HUES6 (cell line): ENCODE measurements around the gene PTPRM.

Experiments used
- H3K27ac ChIP-seq: 2 replicates; pipeline ENCODE4 v1.7.0; 2013; ENCODE audit warnings: low read depth, mild to moderate bottlenecking, low read length, inconsistent platforms
- H3K27me3 ChIP-seq: 2 replicates; pipeline ENCODE4 v1.6.1; 2013; ENCODE audit warnings: low read length; ENCODE audit not compliant: control insufficient read depth, insufficient read depth
- H3K36me3 ChIP-seq: 2 replicates; pipeline ENCODE4 v1.6.1; 2013; ENCODE audit warnings: low read length; ENCODE audit not compliant: control insufficient read depth, insufficient read depth
- H3K4me1 ChIP-seq: 2 replicates; pipeline ENCODE4 v1.6.1; 2013; ENCODE audit warnings: low read length; ENCODE audit not compliant: control insufficient read depth, insufficient read depth
- H3K4me3 ChIP-seq: 2 replicates; pipeline ENCODE4 v1.5.1; 2013; ENCODE audit warnings: low read depth, low read length
- H3K9ac ChIP-seq: one replicate; pipeline ENCODE4 v1.6.1; 2013; ENCODE audit warnings: mild to moderate bottlenecking, low read length
- H3K9me3 ChIP-seq: 2 replicates; pipeline ENCODE4 v1.6.1; 2013; ENCODE audit warnings: low read depth, low read length; ENCODE audit not compliant: control insufficient read depth, insufficient read depth

The PTPRM gene

DNA sequence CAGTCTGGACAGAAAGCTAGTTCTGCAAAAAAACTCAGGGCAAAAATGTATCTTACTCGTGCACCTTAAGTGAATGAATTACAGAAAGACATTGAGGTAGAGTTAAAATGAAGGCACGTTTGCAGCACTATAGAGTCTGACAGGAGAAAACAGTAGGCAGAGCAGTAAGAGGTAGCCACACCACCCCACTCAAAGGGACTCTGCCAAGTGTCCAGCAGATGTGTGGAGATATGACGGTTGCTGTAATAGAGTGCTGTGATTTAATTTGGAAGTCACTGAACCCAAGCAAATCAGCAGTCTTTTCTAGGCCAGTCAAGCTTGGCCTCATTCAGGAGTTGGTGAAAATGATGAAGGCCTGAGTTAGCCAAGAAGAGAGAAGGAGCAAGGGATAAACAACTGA is 464.4 kb downstream of the PTPRM start:
- Histone ChIP-seq H3K4me1 (peaks cover 8% of the 10 kb centered on the region; the same call in 1 of the 2 replicates), H3K27ac (no peak overlapping the region), H3K4me3 (no peak overlapping the region), H3K36me3 (no peaks in the 10 kb centered on the region), H3K9me3 (no peaks in the 10 kb centered on the region), H3K9ac (no peak overlapping the region), H3K27me3 (no peaks in the 10 kb centered on the region)

- H3K9me3 ChIP-seq, result no peaks in the 10 kb centered on the region
- H3K36me3 ChIP-seq, result no peaks in the 10 kb centered on the region
- no peak overlapping the region for H3K4me3 ChIP-seq
- H3K4me1 ChIP-seq, result no peaks in the 10 kb centered on the region
- H3K27me3 ChIP-seq, result no peaks in the 10 kb centered on the region
- H3K27ac ChIP-seq, result no peak overlapping the region
- H3K9ac ChIP-seq, result no peak overlapping the region
Measured at GRCh38 chr18:8034674-8035073, 467.6 kb downstream of the PTPRM start.

DNA sequence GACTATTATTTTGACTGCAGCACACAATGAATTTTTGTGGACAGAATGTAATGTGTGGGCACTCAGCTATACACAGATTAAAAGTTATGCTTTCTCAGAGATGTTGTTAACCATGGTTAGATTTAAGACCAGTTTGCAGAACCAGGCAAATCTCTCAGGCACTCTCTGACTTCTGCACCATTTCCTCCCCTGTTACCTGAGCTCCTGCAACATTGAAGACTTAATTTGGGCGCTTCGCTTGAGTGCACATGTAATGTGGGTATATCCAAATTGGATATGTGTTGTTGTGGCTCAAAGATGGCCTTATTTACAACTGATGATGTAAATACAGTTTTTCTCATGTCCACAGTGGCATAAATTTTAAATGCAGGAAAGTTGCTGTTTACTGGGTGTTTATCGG is 469.4 kb downstream of the PTPRM start:
- H3K4me3 ChIP-seq, result no peak overlapping the region
- no peak overlapping the region for H3K9ac ChIP-seq
- H3K4me1 ChIP-seq, result no peaks in the 10 kb centered on the region
- H3K36me3 ChIP-seq, result no peaks in the 10 kb centered on the region
- H3K27ac ChIP-seq, result no peak overlapping the region
- H3K9me3 ChIP-seq, result no peaks in the 10 kb centered on the region
- no peaks in the 10 kb centered on the region for H3K27me3 ChIP-seq

DNA sequence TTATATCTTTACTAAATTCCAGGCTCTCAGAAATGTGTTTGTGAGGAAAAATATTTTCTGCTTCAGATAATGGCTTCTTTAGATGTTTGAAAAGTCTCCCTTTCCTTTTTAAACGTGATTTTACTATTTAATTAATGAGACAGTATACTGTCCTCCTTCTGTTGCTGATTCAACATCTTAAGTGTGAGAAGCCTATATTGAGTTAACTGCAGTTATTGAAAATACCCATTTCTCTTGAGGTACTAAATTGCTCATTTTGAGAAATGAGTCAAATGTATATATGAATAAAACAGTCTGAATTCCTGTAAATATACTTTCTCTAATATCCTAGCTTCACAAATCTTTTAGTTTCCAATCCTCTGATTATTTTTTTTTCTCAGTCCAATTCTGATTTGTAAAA is 470.2 kb downstream of the PTPRM start:
- H3K9me3 ChIP-seq, result no peaks in the 10 kb centered on the region
- no peaks in the 10 kb centered on the region for H3K27me3 ChIP-seq
- no peak overlapping the region for H3K27ac ChIP-seq
- no peak overlapping the region for H3K4me3 ChIP-seq
- no peak overlapping the region for H3K9ac ChIP-seq
- H3K36me3 ChIP-seq, result no peaks in the 10 kb centered on the region
- H3K4me1 ChIP-seq, result no peaks in the 10 kb centered on the region

DNA sequence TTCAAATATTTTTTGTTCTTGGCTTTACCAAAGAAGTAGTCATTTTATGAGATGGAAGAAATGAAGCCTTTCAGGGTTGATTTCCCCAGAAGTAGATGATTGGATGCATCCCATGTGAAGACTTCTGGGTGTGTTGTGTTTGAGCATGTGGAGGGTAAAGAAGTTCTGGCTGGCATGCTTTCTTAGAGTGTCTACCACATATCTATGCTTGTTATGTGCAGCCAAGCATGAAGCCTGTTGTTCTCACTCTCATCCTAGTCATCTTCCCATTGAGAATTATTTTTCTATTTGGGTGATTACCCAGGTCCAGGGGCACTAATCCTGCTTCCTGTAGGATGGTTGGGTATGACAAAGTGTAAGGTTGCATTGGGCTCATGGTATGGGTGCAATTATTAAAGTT is 472.9 kb downstream of the PTPRM start:
- Histone ChIP-seq H3K4me3 (no peak overlapping the region), H3K9me3 (no peaks in the 10 kb centered on the region), H3K4me1 (no peaks in the 10 kb centered on the region)

DNA sequence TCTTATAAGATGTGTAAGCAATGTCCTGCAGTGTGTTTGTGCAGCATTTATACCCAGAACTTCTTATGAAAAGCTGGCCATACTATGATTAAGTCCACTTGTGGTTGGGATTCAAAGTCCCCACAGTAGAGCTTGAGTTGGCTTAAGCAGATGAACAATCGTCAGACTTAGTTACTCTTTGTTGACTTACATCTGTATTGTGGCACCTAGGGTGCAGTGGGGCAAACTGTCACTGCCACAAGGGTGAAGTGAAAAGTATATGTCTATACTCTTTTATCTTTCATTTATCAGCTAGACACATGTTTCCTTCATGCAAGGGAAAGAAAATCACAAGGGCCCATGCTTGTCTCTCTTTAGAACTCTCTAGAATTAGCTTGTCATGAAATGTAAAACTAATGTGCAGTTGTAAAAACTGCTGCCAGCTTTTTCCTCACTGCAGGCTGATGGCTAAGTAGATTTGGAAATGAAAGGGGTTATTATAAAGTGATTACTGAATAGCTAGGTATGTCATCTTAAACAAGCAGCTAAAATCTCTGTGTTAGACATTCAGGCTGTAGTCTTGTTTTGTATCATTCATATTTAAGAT is 474.5 kb downstream of the PTPRM start:
- Histone ChIP-seq H3K9me3 (no peaks in the 10 kb centered on the region), H3K4me1 (no peaks in the 10 kb centered on the region), H3K9ac (no peak overlapping the region), H3K36me3 (no peaks in the 10 kb centered on the region), H3K27ac (no peak overlapping the region), H3K4me3 (no peak overlapping the region), H3K27me3 (no peaks in the 10 kb centered on the region)

More for the DNA sequence above, 472.9 kb downstream of the PTPRM start:
- H3K27ac ChIP-seq, result no peak overlapping the region
- H3K27me3 ChIP-seq, result no peaks in the 10 kb centered on the region
- H3K9ac ChIP-seq, result no peak overlapping the region
- no peaks in the 10 kb centered on the region for H3K36me3 ChIP-seq

DNA sequence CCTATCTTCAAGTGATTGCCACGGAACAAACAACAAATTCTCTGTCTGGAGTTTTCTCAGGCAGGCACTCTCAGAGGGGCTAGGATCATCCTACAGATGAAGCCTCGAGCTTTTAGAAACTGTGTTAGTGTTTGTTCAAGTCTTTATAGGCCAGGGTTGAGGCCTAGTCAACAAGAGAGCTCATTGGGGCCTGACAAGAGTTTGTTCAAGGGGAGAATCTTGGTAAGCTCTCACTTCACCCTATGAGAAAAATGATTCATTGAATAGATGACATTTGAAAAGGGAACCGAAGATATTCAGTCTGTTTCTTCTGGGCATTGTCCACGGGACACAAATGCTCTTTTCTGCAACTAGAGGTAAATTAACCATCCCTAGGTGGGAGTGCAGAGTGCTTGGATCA is 476.9 kb downstream of the PTPRM start:
- Histone ChIP-seq H3K9ac (no peak overlapping the region), H3K9me3 (no peaks in the 10 kb centered on the region), H3K4me3 (no peak overlapping the region), H3K36me3 (no peaks in the 10 kb centered on the region), H3K4me1 (no peaks in the 10 kb centered on the region), H3K27me3 (no peaks in the 10 kb centered on the region), H3K27ac (no peak overlapping the region)

DNA sequence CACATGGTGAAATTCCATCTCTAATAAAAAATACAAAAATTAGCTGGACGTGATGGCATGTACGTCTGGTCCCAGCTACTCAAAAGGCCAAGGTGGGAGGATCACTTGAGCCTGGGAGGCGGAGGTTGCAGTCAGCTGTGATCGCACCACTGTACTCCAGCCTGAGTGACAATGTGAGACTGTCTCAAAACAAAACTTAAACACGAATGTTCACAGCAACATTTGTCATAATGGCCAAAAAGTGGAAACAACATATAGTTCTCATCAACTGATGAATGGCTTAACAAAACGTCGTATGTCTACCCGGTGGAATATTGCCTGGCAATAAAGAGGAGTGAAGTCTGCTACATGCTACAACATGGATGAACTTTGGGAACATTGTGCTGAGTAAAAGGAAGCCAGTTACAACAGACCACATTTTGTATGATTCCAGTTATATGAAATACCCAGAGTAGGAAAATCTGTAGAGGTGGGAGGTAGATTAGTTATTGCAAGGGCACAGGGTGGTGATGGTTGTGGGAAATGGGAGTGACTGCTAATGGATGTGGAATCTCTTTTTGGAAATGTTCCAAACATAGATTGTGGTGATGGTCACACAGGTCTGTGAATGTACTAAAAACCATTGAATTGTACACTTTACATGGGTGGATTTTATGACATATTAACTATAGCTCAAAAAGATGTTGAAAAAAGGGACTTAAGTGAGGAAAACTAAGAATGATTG is 478.2 kb downstream of the PTPRM start:
- H3K36me3 ChIP-seq, result no peaks in the 10 kb centered on the region
- no peak overlapping the region for H3K27ac ChIP-seq
- no peak overlapping the region for H3K4me3 ChIP-seq
- no peak overlapping the region for H3K9ac ChIP-seq
- no peaks in the 10 kb centered on the region for H3K4me1 ChIP-seq
- H3K9me3 ChIP-seq, result no peaks in the 10 kb centered on the region
- H3K27me3 ChIP-seq, result no peaks in the 10 kb centered on the region

GRCh38 chr18:8045884-8046281 is 478.8 kb downstream of the PTPRM start:
- no peaks in the 10 kb centered on the region for H3K36me3 ChIP-seq
- H3K9ac ChIP-seq, result no peak overlapping the region
- H3K27me3 ChIP-seq, result no peaks in the 10 kb centered on the region
- H3K9me3 ChIP-seq, result no peaks in the 10 kb centered on the region
- H3K4me1 ChIP-seq, result no peaks in the 10 kb centered on the region
- no peak overlapping the region for H3K4me3 ChIP-seq
- no peak overlapping the region for H3K27ac ChIP-seq

DNA sequence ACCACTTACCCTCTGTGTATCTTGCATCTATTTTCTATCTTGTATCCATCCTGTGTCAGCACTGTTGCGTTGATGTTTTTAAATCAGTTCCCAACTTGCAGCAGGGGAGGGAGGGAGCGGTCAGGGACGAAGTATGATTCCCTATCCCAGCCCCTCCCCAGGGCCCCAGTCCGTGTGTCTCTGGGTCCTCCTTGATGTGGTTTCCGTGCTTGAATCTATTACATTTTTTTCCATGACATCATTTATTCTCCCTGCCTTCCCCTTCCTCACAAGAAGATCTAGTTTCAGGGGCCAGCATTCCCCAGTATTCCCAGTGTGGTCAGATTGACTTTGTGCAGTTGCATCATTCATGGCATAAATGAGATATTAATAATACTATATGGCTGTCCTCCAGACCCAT is 479.3 kb downstream of the PTPRM start:
- H3K9me3 ChIP-seq, result no peaks in the 10 kb centered on the region
- no peak overlapping the region for H3K27ac ChIP-seq
- H3K36me3 ChIP-seq, result no peaks in the 10 kb centered on the region
- H3K4me1 ChIP-seq, result no peaks in the 10 kb centered on the region
- H3K9ac ChIP-seq, result no peak overlapping the region
- H3K27me3 ChIP-seq, result no peaks in the 10 kb centered on the region
- H3K4me3 ChIP-seq, result no peak overlapping the region

GRCh38 chr18:8049147-8049546 is 482.0 kb downstream of the PTPRM start:
- Histone ChIP-seq H3K27ac (no peak overlapping the region), H3K4me1 (no peaks in the 10 kb centered on the region), H3K4me3 (no peak overlapping the region), H3K27me3 (no peaks in the 10 kb centered on the region), H3K9ac (no peak overlapping the region), H3K36me3 (no peaks in the 10 kb centered on the region), H3K9me3 (no peaks in the 10 kb centered on the region)
